EH (cell line): ENCODE data around the gene PJA2.

ENCODE experiments used
- DNase-seq: peaks from one replicate; pipeline ENCODE4 v3.0.0-alpha.2; 2015; ENCODE audit warnings: low read depth

PJA2 gene

GRCh38 chr5:109408991-109409843 lies 557 bp downstream of the PJA2 start:
- DNase-seq: peak; percentile 73

GRCh38 chr5:109407913-109408312 lies 1.9 kb downstream of the PJA2 start:
- DNase-seq: no peak

GRCh38 chr5:109406719-109407118 lies 3.1 kb downstream of the PJA2 start:
- no peak for DNase-seq

- no peak for DNase-seq
These were observed 5.3 kb downstream of the PJA2 start for GRCh38 chr5:109404428-109404960.

- no peak for DNase-seq
These were observed 6.3 kb downstream of the PJA2 start for GRCh38 chr5:109403469-109403868.

GRCh38 chr5:109399092-109399759 lies 10.5 kb downstream of the PJA2 start:
- DNase-seq: peak; percentile 21

GRCh38 chr5:109396965-109397364 lies 12.8 kb downstream of the PJA2 start:
- no peak for DNase-seq

- no peak for DNase-seq
These were observed 15.0 kb downstream of the PJA2 start for GRCh38 chr5:109394806-109395205.

- no peak for DNase-seq
These were observed 19.6 kb downstream of the PJA2 start for GRCh38 chr5:109390188-109390587.

- DNase-seq: peak; percentile 46
These were observed 21.4 kb downstream of the PJA2 start for GRCh38 chr5:109388407-109388806.

GRCh38 chr5:109387408-109387974 lies 22.3 kb downstream of the PJA2 start:
- DNase-seq: no peak

GRCh38 chr5:109378095-109378494 lies 31.7 kb downstream of the PJA2 start:
- no peak for DNase-seq

- no peak for DNase-seq
These were observed 35.1 kb downstream of the PJA2 start for GRCh38 chr5:109374625-109375024.

- no peak for DNase-seq
These were observed 35.8 kb downstream of the PJA2 start for GRCh38 chr5:109373932-109374331.

GRCh38 chr5:109370343-109370742 lies 39.4 kb downstream of the PJA2 start:
- no peak for DNase-seq

GRCh38 chr5:109365653-109366052 lies 44.1 kb downstream of the PJA2 start:
- DNase-seq: peak; percentile 39

- DNase-seq: no peak
These were observed 44.8 kb downstream of the PJA2 start for GRCh38 chr5:109364977-109365376.

GRCh38 chr5:109359642-109360041 lies 50.1 kb downstream of the PJA2 start:
- DNase-seq: no peak

- no peak for DNase-seq
These were observed 52.0 kb downstream of the PJA2 start for GRCh38 chr5:109357807-109358206.

GRCh38 chr5:109354761-109355160 lies 55.0 kb downstream of the PJA2 start:
- peak; percentile 6 for DNase-seq

GRCh38 chr5:109351988-109352864 lies 57.5 kb downstream of the PJA2 start:
- no peak for DNase-seq
